ENCODE measurements around the gene TRABD2B. TPM values are rescaled to one million over a fixed set of nuclear protein-coding genes. Genes with fewer than 3 reads are reported as not detected.

Gene TRABD2B
- polyA plus RNA-seq, 1 experiment: not detected

DNA sequence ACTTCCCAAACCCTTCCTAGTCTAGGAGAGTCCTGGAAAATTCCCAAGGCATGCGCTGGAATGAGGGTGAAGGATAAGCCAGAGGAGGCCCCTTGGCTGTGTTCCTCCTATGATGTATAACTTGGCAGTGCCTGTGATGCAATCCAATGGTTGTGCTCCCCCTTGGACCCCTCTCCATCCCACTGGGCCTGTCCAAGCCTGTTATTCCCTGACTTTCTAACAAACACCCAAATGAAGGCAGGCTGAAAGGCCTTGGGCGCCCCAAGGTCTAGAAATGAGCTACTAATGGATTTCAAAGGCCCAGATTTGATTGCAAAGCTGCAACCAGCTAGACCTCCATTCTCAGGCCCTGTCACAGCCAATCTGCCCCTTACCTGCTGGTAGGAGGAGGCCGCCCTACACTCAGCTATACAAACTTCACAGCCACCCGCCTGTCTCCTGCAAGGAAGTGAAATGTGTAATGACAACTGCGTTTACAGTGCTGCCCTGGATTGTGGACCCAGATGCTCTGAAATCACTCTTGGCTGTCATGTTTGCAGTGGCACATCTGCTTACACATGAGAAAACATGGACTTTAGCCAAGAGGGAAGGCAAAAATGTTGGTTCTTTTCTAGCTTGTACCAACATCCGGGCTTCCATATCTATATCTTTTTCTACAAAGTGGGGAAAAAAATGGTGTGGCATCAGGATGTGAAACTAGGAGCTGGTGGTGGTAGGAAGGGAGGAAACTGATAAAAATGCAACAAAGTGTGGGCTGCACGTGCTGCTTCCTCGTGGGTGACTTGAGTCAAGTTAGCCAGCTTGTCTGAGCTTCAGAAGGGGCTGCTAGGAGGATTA is 130.4 kb downstream of the TRABD2B start:
- CTCF ChIA-PET: no interaction called here

DNA sequence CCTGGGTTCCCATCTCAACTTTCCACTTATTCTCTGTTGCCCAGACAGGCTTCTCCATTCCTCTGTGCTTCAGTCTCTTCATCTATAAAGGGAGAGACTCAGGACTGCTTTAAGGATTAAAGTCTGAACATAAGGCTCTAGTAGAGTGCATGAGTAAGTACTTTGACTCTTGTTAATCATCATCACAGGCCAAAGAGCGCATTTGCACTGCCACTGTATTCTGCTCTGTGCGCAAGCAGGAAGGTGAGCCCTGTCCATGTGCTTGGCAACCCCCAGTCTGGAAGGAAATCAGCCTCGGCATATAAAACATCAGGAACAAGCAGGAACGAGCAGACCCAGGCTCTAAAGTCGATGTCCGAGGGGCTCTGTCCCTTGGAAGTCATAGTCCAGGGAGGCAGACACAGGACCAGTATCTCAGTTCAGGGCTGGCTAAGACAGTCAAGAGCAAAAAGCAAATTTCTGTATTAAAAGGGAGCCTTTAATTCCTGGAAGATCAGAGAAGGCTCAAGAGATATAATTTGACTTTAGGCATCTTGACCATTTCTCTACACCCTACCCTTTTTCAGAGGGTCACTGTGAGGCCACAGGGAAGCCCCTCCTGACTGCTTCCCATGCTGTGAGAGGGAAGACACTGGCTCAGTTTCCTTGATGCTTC is 131.2 kb downstream of the TRABD2B start:
- DNase-seq (ENCODE audit: low read depth, low spot score): no peak
- no peaks in the 10 kb centered on the region for H3K9me3 ChIP-seq (ENCODE audit: control insufficient read depth, insufficient read depth, low read length)
- TF ChIP-seq, protein P1, sequence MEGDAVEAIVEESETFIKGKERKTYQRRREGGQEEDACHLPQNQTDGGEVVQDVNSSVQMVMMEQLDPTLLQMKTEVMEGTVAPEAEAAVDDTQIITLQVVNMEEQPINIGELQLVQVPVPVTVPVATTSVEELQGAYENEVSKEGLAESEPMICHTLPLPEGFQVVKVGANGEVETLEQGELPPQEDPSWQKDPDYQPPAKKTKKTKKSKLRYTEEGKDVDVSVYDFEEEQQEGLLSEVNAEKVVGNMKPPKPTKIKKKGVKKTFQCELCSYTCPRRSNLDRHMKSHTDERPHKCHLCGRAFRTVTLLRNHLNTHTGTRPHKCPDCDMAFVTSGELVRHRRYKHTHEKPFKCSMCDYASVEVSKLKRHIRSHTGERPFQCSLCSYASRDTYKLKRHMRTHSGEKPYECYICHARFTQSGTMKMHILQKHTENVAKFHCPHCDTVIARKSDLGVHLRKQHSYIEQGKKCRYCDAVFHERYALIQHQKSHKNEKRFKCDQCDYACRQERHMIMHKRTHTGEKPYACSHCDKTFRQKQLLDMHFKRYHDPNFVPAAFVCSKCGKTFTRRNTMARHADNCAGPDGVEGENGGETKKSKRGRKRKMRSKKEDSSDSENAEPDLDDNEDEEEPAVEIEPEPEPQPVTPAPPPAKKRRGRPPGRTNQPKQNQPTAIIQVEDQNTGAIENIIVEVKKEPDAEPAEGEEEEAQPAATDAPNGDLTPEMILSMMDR (IDR thresholded peaks at IDR 0.05; ENCODE audit: low read depth, low read length): no peak
- ChIA-PET POLR2A (no interaction called here), CTCF (no interaction called here)
- no peaks in the 10 kb centered on the region for H3K27me3 ChIP-seq (ENCODE audit: control insufficient read depth, insufficient read depth, low read length)
- no peak overlapping the region for H3K4me3 ChIP-seq (ENCODE audit: low read depth, low read length)
- no peak overlapping the region for H3K27ac ChIP-seq (ENCODE audit: low read depth, low read length)

More for the DNA sequence above, 130.4 kb downstream of the TRABD2B start:
- H3K9me3 ChIP-seq (ENCODE audit: control insufficient read depth, insufficient read depth, low read length): no peaks in the 10 kb centered on the region
- no peak overlapping the region for H3K4me3 ChIP-seq (ENCODE audit: low read depth, low read length)
- H3K27ac ChIP-seq (ENCODE audit: low read depth, low read length): no peak overlapping the region
- TF ChIP-seq, protein P1 (IDR thresholded peaks at IDR 0.05; ENCODE audit: low read depth, low read length): no peak
- no peaks in the 10 kb centered on the region for H3K27me3 ChIP-seq (ENCODE audit: control insufficient read depth, insufficient read depth, low read length)
- DNase-seq (ENCODE audit: low read depth, low spot score): no peak
- POLR2A ChIA-PET: no interaction called here

DNA sequence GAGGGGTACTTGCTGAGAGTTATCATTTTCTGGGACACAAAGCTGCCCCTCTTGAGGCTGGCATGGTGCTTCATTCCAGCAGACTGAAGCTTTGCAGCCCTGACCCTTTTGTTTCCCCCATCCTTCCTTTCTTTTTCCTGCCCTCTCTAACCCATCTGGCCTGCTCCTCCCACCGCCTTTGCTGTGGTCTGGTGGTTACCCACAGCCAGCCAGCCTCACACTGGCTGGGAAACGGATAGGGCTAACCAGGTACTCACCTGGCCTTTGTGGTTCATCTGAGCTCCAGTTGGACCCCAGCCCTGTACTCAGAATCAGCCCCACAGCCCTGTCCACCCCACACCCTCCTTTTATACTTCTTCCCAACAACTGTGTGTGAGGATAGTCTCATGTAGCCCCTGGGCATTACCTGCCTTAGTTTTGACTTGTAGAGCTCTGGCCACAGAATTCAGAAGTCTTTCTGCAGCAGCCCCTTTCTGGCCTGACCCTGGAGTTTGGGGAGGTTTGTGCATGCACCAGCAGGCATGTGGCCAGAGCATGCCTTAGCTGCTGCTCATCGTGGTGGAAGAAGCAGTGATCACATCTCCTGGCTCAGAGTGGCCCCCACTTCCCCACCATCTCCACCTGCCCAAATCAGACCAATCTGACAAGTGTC is 138.0 kb downstream of the TRABD2B start:
- TF ChIP-seq, protein P1 (IDR thresholded peaks at IDR 0.05; ENCODE audit: low read depth, low read length): no peak
- DNase-seq (ENCODE audit: low read depth, low spot score): no peak
- Histone ChIP-seq H3K27ac (ENCODE audit: low read depth, low read length) (no peak overlapping the region), H3K4me3 (ENCODE audit: low read depth, low read length) (no peak overlapping the region), H3K9me3 (ENCODE audit: control insufficient read depth, insufficient read depth, low read length) (no peaks in the 10 kb centered on the region), H3K27me3 (ENCODE audit: control insufficient read depth, insufficient read depth, low read length) (no peaks in the 10 kb centered on the region)
- POLR2A ChIA-PET: no interaction called here
- CTCF ChIA-PET: no interaction called here

DNA sequence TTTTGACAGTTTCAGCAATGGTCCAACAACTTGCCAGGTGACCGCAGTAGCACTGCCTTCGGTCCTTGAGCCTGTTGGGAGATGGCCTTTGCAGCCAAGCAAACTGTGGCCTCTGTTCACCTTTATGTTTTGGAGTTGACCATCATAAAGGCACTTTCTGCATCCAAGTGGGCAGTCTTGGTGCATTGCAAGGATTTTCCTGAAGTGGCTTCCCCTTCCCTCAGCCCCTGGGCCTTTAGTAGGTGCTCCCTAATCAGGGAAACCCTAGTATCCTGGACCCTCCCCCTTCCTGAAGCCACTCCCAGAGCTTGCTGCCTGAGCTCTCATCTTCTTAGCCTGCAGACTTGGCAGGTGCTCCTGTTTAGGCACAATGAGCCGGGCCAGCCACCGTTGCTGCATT is 140.2 kb downstream of the TRABD2B start:
- CTCF ChIA-PET: no interaction called here
- Histone ChIP-seq H3K9me3 (ENCODE audit: control insufficient read depth, insufficient read depth, low read length) (no peaks in the 10 kb centered on the region), H3K27me3 (ENCODE audit: control insufficient read depth, insufficient read depth, low read length) (no peaks in the 10 kb centered on the region), H3K4me3 (ENCODE audit: low read depth, low read length) (no peak overlapping the region), H3K27ac (ENCODE audit: low read depth, low read length) (no peak overlapping the region)
- TF ChIP-seq, protein P1 (IDR thresholded peaks at IDR 0.05; ENCODE audit: low read depth, low read length): no peak
- no peak for DNase-seq (ENCODE audit: low read depth, low spot score)
- POLR2A ChIA-PET: no interaction called here

DNA sequence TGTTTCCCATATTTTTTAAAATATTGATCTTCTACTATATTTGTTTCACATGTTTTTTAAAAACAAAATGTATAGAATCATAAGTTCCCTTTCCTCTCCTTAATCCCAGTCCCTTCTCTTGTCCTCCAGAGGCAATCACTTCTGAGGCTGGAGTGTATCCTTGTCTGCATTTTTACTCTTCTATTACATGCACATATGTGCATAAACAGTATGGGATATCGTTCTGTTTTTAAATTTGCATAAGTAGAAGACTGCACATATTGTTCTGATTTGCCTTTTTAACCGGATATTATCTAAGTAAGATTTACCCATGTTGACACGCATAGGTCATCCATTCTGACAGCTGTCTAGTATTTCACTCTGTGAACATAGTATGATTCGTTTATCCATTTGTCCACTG is 142.0 kb downstream of the TRABD2B start:
- no peaks in the 10 kb centered on the region for H3K27me3 ChIP-seq (ENCODE audit: control insufficient read depth, insufficient read depth, low read length)
- ChIA-PET CTCF (no interaction called here), POLR2A (no interaction called here)
- H3K9me3 ChIP-seq (ENCODE audit: control insufficient read depth, insufficient read depth, low read length): no peaks in the 10 kb centered on the region
- TF ChIP-seq, protein P1 (IDR thresholded peaks at IDR 0.05; ENCODE audit: low read depth, low read length): no peak
- H3K4me3 ChIP-seq (ENCODE audit: low read depth, low read length): no peak overlapping the region
- H3K27ac ChIP-seq (ENCODE audit: low read depth, low read length): no peak overlapping the region
- no peak for DNase-seq (ENCODE audit: low read depth, low spot score)

All from AG04450 (cell line).